BJ (cell line): ENCODE results near the gene SOS1. TPM values are rescaled to one million over a fixed set of nuclear protein-coding genes. Genes with fewer than 3 reads are reported as not detected.
"Not testable (repeated sequence)": the region's sequence is repeated elsewhere in the genome, so short reads cannot be mapped to it uniquely, and the experiment has no call there.

Experiments used
- CTCF ChIA-PET: fragments of 350-600 bp; formaldehyde crosslinking; extraction: SDS; loops from one replicate; lab custom pipeline; 2021; ENCODE audit warnings: antibody characterized with exemption, inconsistent platforms; lab: Yijun Ruan, JAX
- POLR2A ChIA-PET: fragments of 300-600 bp; sonication (Branson Sonifier 250); formaldehyde crosslinking; extraction: SDS; loops from one replicate; lab custom pipeline; 2021; ENCODE audit warnings: antibody characterized with exemption; lab: Charles Lee
- DNase-seq: peaks from one replicate; pipeline ENCODE4 v3.0.0-alpha.2; 2011; ENCODE audit warnings: low read depth
- H3K27me3 ChIP-seq: 2 replicates; pipeline ENCODE4 v1.6.0; 2011; ENCODE audit warnings: low read length; ENCODE audit not compliant: control insufficient read depth, insufficient read depth
- H3K36me3 ChIP-seq: 2 replicates; pipeline ENCODE4 v1.5.1; 2011; ENCODE audit warnings: low read length; ENCODE audit not compliant: control insufficient read depth, insufficient read depth
- H3K4me3 ChIP-seq: 2 replicates; pipeline ENCODE4 v1.5.1; 2011; ENCODE audit warnings: low read depth, mild to moderate bottlenecking, control low read depth, low read length
- CTCF ChIP-seq: IDR thresholded peaks from 2 replicates; pipeline ENCODE4 v1.5.1; 2011; ENCODE audit warnings: low read depth, mild to moderate bottlenecking, control low read depth, inconsistent platforms, low read length, moderate library complexity; ENCODE audit not compliant: insufficient read depth
- polyA plus RNA-seq: library from polyadenylated mRNA; depleted of rRNA; stranded (reverse); fragments of >200 nt; gene quantifications from 2 replicates; pipeline ENCODE4 v1.2.3, GENCODE V29; 2011

SOS1 gene
- polyA plus RNA-seq, 1 experiment, result 12.9 TPM

- ChIA-PET CTCF (interaction anchor here (1.7 to 2.7 kb wide), 2 partner anchors 10 kb away, joined by 5 to 19 read pairs; no protein-coding TSS in a partner anchor), POLR2A (no interaction called here)
- Histone ChIP-seq H3K4me3 (no peak overlapping the region), H3K27me3 (no peaks in the 10 kb centered on the region), H3K36me3 (no peaks in the 10 kb centered on the region)
- TF ChIP-seq CTCF, result no peak
- DNase-seq, result no peak
Observed at GRCh38 chr2:38937548-38937947, 183.3 kb downstream of the SOS1 start.

GRCh38 chr2:38936516-38936915 is 184.3 kb downstream of the SOS1 start:
- H3K36me3 ChIP-seq, DNase-seq, H3K4me3 ChIP-seq, H3K27me3 ChIP-seq, POLR2A ChIA-PET: not testable (repeated sequence)
- CTCF ChIA-PET, result interaction anchor here (2.7 kb wide), 1 partner anchor 11 kb away, joined by 19 read pairs; no protein-coding TSS in a partner anchor

- H3K4me3 ChIP-seq, result no peak overlapping the region
- H3K27me3 ChIP-seq, result no peaks in the 10 kb centered on the region
- DNase-seq, result no peak
- no peak for TF ChIP-seq CTCF
- POLR2A ChIA-PET, result no interaction called here
- CTCF ChIA-PET, result interaction anchor here (2.7 kb wide), 1 partner anchor 12 kb away, joined by 19 read pairs; no protein-coding TSS in a partner anchor
- no peaks in the 10 kb centered on the region for H3K36me3 ChIP-seq
Observed at GRCh38 chr2:38935568-38936172, 185.2 kb downstream of the SOS1 start.

- Histone ChIP-seq H3K4me3 (no peak overlapping the region), H3K27me3 (no peaks in the 10 kb centered on the region), H3K36me3 (no peaks in the 10 kb centered on the region)
- DNase-seq, result no peak
- no peak for TF ChIP-seq CTCF
- ChIA-PET CTCF (interaction anchor here (2.7 kb wide), 1 partner anchor 13 kb away, joined by 19 read pairs; no protein-coding TSS in a partner anchor), POLR2A (no interaction called here)
Observed at GRCh38 chr2:38934742-38935141, 186.1 kb downstream of the SOS1 start.

- H3K27me3 ChIP-seq, result no peaks in the 10 kb centered on the region
- peak; percentile 56 for DNase-seq
- H3K4me3 ChIP-seq, result no peak overlapping the region
- TF ChIP-seq CTCF, result no peak
- ChIA-PET CTCF (interaction anchor here (1.0 to 1.2 kb wide), 2 partner anchors 12 to 296 kb away, joined by 4 read pairs; no protein-coding TSS in a partner anchor), POLR2A (no interaction called here)
- H3K36me3 ChIP-seq, result no peaks in the 10 kb centered on the region
Observed at GRCh38 chr2:38933653-38934052, 187.2 kb downstream of the SOS1 start.

GRCh38 chr2:38932586-38932985 is 188.3 kb downstream of the SOS1 start:
- no peaks in the 10 kb centered on the region for H3K36me3 ChIP-seq
- CTCF ChIA-PET, result interaction anchor here (0.6 to 1.2 kb wide), 3 partner anchors 13 to 297 kb away, joined by 4 to 5 read pairs (median 4); no protein-coding TSS in a partner anchor
- no peak for DNase-seq
- POLR2A ChIA-PET, result no interaction called here
- H3K27me3 ChIP-seq, result no peaks in the 10 kb centered on the region
- no peak overlapping the region for H3K4me3 ChIP-seq
- TF ChIP-seq CTCF, result no peak
